Activated naive CD8-positive, alpha-beta T cell treated with anti-CD3 and anti-CD28 coated beads, Interleukin-2, amount 10 ng/mL, durations not matched to agents 7 days and 5 days (primary cell): ENCODE data around the gene TRIM67. TPM values are rescaled to one million over a fixed set of nuclear protein-coding genes. Genes with fewer than 3 reads are reported as not detected.

Experiments used
- ATAC-seq: fragments of 150-1000 bp; cut with Tn5 transposase; one replicate; pipeline ENCODE4 v1.10.0; 2021; ENCODE audit warnings: low read depth, moderate library complexity
- POLR2A ChIA-PET: fragments of 350-600 bp; sonication (Branson Sonifier 250); formaldehyde crosslinking; loops from one replicate; lab custom pipeline; 2021; ENCODE audit warnings: antibody characterized with exemption; lab: Charles Lee
- DNase-seq: peaks from one replicate; pipeline ENCODE4 v3.0.0; 2021
- H3K27ac Mint-ChIP-seq: one replicate; pipeline ENCODE4 v1.8.0; 2022; ENCODE audit warnings: mild to moderate bottlenecking, mixed read lengths
- H3K27me3 Mint-ChIP-seq: one replicate; pipeline ENCODE4 v1.8.0; 2022; ENCODE audit warnings: mild to moderate bottlenecking, moderate library complexity, mixed read lengths
- H3K36me3 Mint-ChIP-seq: one replicate; pipeline ENCODE4 v1.8.0; 2021; ENCODE audit warnings: mild to moderate bottlenecking, mixed read lengths
- H3K4me1 Mint-ChIP-seq: one replicate; pipeline ENCODE4 v1.8.0; 2021; ENCODE audit warnings: mixed read lengths
- H3K4me3 Mint-ChIP-seq: one replicate; pipeline ENCODE4 v1.8.0; 2022; ENCODE audit warnings: mild to moderate bottlenecking, moderate library complexity, mixed read lengths
- H3K9me3 Mint-ChIP-seq: one replicate; pipeline ENCODE4 v1.8.0; 2021; ENCODE audit warnings: mixed read lengths
- total RNA-seq, 2 experiments: library from RNA; stranded (reverse); gene quantifications; one replicate each; pipeline ENCODE4 v1.2.3, GENCODE V29; 2021

TRIM67 gene
- total RNA-seq, 2 experiments from 2014 or later = not detected

- POLR2A ChIA-PET = no interaction called here
- DNase-seq (no peak), ATAC-seq (no peak)
- H3K27me3 Mint-ChIP-seq = peaks cover 27% of the 10 kb centered on the region
- H3K36me3 Mint-ChIP-seq = no peaks in the 10 kb centered on the region
- no peak overlapping the region for H3K4me3 Mint-ChIP-seq
- no peaks in the 10 kb centered on the region for H3K4me1 Mint-ChIP-seq
- no peaks in the 10 kb centered on the region for H3K9me3 Mint-ChIP-seq
- no peak overlapping the region for H3K27ac Mint-ChIP-seq
These were observed 19.4 kb downstream of the TRIM67 start for GRCh38 chr1:231181271-231181670.

DNA sequence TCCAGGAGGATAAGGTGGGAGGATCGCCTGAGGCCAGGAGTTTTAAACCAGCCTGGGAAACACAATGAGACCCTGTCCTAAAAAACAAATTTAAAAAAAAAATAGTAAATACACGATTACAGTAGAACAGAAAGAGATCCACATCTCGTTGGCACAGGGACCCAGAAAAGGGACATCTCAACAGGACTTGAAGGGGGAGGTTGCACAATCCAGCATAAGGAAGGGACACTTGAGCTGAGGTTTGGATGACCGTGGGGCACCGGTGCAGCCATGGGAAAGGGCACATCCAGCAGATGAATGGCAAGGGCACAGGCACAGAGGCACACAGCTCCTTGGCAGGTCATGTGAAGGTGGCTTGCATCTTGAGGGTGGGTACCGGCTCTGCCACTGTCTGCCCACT, 20.5 kb downstream of the TRIM67 start:
- H3K4me3 Mint-ChIP-seq = no peak overlapping the region
- H3K27me3 Mint-ChIP-seq = peaks cover 29% of the 10 kb centered on the region
- POLR2A ChIA-PET = no interaction called here
- H3K9me3 Mint-ChIP-seq = no peaks in the 10 kb centered on the region
- no peak overlapping the region for H3K27ac Mint-ChIP-seq
- no peaks in the 10 kb centered on the region for H3K4me1 Mint-ChIP-seq
- ATAC-seq (no peak), DNase-seq (no peak)
- no peaks in the 10 kb centered on the region for H3K36me3 Mint-ChIP-seq

GRCh38 chr1:231183639-231184590, 22.1 kb downstream of the TRIM67 start:
- ATAC-seq = no peak
- POLR2A ChIA-PET = no interaction called here
- Mint-ChIP-seq H3K27me3 (peaks cover 32% of the 10 kb centered on the region), H3K9me3 (no peaks in the 10 kb centered on the region), H3K4me1 (no peaks in the 10 kb centered on the region), H3K36me3 (no peaks in the 10 kb centered on the region), H3K4me3 (no peak overlapping the region), H3K27ac (no peak overlapping the region)
- DNase-seq = no peak

DNA sequence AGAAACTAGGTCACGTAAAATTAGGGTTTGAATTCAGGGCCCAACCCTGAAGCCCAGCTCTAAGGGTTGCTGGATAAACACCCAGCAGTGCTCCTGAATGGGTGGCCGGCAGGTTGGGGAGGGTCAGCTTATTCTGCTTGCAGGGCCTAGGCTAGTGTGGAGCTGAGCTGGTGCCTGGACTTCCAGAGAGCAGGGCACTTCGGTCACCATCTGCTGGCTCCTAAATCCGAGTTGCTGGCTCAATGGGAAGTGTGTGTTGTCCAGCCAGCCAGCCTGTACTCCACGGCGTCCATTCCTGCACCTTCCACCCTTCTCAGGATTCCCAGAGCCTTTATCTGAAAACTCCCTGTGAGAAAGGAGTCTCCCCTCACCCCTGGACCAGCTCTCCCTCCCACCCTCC, 23.0 kb downstream of the TRIM67 start:
- Mint-ChIP-seq H3K4me1 (no peaks in the 10 kb centered on the region), H3K4me3 (no peak overlapping the region), H3K27ac (no peak overlapping the region), H3K27me3 (peaks cover 28% of the 10 kb centered on the region), H3K9me3 (no peaks in the 10 kb centered on the region), H3K36me3 (no peaks in the 10 kb centered on the region)
- no peak for DNase-seq
- ATAC-seq = no peak
- POLR2A ChIA-PET = no interaction called here

DNA sequence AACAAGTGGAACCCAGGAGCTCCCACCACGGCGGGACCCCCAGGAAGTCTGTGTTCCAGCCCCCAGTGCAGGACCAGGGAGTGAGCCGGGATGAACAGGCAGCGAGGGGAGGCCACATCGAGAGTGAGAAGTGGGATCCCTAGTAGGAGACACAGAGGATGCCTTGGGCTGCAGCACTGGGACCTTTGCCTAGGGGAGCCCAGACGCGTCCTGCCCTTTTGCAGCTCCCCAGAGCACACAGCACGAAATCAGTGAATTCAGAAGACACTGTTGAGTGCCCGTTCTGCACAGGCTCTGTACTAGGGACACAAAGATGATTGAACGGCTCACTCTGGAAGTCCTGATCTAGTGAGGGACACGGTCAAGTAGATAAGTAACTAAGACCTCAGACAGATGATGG, 23.5 kb downstream of the TRIM67 start:
- H3K4me3 Mint-ChIP-seq = no peak overlapping the region
- no peaks in the 10 kb centered on the region for H3K4me1 Mint-ChIP-seq
- POLR2A ChIA-PET = no interaction called here
- ATAC-seq (no peak), DNase-seq (no peak)
- peaks cover 26% of the 10 kb centered on the region for H3K27me3 Mint-ChIP-seq
- no peaks in the 10 kb centered on the region for H3K36me3 Mint-ChIP-seq
- H3K27ac Mint-ChIP-seq = no peak overlapping the region
- H3K9me3 Mint-ChIP-seq = no peaks in the 10 kb centered on the region

DNA sequence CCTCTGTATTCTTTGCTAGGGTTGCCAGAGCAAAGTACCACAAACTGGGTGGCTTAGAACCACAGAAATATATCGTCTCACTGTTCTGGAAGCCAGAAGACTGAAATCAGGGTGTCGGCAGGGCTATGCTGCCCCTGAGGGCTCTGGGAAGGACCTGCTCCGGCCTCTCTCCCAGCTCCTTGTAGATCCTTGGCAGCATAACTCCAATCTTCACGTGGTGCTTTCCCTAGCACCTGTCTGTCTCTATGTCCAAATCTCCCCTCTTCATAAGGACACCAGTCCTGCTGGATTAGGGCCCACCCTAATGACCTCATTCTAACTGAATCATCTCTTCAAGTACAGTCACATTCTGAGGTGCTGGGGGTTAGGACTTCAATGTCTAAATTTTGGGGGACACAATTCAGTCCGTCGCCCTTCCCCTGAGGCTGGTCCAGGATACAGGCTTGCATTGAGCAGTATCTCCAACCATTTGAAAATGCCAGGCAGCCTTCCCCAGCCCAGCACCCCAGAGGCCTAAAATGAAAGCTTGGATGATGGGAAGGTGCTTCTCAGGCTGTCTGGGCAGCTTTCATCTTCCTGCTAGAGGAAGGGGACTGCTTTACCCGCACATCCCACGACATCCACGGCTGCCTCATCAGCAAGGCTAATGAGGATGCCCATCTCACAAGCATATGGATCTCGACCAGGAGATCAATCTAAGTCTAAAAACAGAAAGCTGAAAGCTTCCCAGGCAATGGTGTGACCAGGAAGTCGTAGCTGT, 24.7 kb downstream of the TRIM67 start:
- POLR2A ChIA-PET = no interaction called here
- Mint-ChIP-seq H3K36me3 (no peaks in the 10 kb centered on the region), H3K9me3 (no peaks in the 10 kb centered on the region), H3K27ac (no peak overlapping the region), H3K4me3 (no peak overlapping the region), H3K4me1 (no peaks in the 10 kb centered on the region), H3K27me3 (peaks cover 24% of the 10 kb centered on the region)
- DNase-seq (no peak), ATAC-seq (no peak)

DNA sequence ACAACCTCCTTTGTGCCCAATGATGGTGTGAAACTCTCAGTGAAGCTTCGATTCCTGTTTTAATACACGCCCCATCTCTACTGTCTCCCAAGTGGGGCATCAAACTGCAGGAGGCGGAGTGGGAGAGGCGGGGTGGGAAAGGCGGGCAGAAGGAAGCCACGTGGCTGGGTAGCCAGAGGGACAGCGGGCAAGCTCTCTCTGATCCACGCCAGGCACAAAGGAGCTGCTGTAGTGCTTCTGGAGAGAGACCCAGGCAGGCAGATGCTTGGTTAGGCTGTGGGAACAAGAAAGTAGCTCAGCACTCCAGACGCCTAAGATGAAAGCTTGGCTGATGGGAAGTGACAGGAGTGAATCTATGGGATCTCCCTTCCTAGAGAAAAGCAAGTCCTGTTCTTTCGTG, 25.7 kb downstream of the TRIM67 start:
- ATAC-seq (no peak), DNase-seq (no peak)
- H3K4me1 Mint-ChIP-seq = no peaks in the 10 kb centered on the region
- peaks cover 15% of the 10 kb centered on the region for H3K27me3 Mint-ChIP-seq
- no peaks in the 10 kb centered on the region for H3K9me3 Mint-ChIP-seq
- POLR2A ChIA-PET = no interaction called here
- H3K27ac Mint-ChIP-seq = no peak overlapping the region
- H3K36me3 Mint-ChIP-seq = no peaks in the 10 kb centered on the region
- H3K4me3 Mint-ChIP-seq = no peak overlapping the region

GRCh38 chr1:231188072-231188471, 26.2 kb downstream of the TRIM67 start:
- ATAC-seq (no peak), DNase-seq (no peak)
- H3K9me3 Mint-ChIP-seq = no peaks in the 10 kb centered on the region
- peaks cover 15% of the 10 kb centered on the region for H3K27me3 Mint-ChIP-seq
- POLR2A ChIA-PET = no interaction called here
- H3K4me1 Mint-ChIP-seq = no peaks in the 10 kb centered on the region
- H3K36me3 Mint-ChIP-seq = no peaks in the 10 kb centered on the region
- H3K27ac Mint-ChIP-seq = no peak overlapping the region
- no peak overlapping the region for H3K4me3 Mint-ChIP-seq

DNA sequence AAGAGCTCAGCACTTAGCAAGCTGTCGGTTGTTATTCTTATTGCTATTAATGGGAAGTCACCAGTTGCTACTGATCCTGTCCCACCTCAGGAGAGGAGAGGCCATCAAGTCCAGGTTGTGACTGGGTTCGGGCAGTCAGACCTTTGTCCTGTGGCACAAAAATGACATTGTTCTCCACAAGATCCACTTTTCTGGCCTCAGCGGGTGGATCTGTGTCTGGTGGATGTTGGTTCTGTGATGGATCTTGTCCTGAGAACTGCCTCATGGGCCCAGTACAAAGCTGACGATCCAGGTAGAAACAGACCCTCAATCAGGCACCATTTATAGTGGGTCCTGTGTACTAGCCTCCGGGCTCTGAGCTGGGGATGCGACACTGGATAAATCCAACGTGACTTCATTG, 26.9 kb downstream of the TRIM67 start:
- POLR2A ChIA-PET = no interaction called here
- Mint-ChIP-seq H3K27ac (no peak overlapping the region), H3K9me3 (no peaks in the 10 kb centered on the region), H3K27me3 (peaks cover 11% of the 10 kb centered on the region), H3K36me3 (no peaks in the 10 kb centered on the region), H3K4me1 (no peaks in the 10 kb centered on the region), H3K4me3 (no peak overlapping the region)
- DNase-seq (no peak), ATAC-seq (no peak)

DNA sequence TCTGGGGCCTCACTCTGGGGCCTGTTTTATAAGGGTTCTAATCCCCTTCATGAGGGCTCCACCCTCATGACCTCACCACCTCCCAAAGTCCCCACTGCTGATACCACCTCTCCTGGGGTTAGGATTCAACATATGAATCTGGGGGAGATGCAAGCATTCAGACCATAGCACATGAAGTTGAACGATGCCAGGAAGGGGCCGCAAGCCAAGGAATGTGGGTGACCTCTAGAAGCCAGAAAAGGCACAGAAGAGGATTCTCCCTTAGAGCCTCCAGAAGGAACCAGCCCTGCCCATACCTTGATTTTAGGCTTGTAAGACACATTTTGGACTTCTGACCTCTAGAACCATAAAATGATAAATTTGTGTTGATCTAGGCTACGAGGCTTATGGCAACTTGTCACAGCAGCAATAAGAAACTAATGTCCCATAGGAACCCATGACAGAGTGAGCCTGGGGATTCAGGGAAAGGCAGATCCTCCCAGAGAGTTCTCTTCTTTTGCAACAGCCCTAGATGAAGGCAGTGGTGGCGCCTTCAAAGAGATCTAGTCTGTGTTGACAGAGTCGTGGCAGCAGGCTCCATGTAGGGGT, 27.9 kb downstream of the TRIM67 start:
- H3K27ac Mint-ChIP-seq = no peak overlapping the region
- H3K36me3 Mint-ChIP-seq = no peaks in the 10 kb centered on the region
- H3K9me3 Mint-ChIP-seq = no peaks in the 10 kb centered on the region
- POLR2A ChIA-PET = no interaction called here
- ATAC-seq (no peak), DNase-seq (no peak)
- no peak overlapping the region for H3K4me3 Mint-ChIP-seq
- H3K27me3 Mint-ChIP-seq = peaks cover 11% of the 10 kb centered on the region
- H3K4me1 Mint-ChIP-seq = no peaks in the 10 kb centered on the region

GRCh38 chr1:231190456-231190855, 28.6 kb downstream of the TRIM67 start:
- Mint-ChIP-seq H3K27me3 (peaks cover 11% of the 10 kb centered on the region), H3K36me3 (no peaks in the 10 kb centered on the region), H3K4me3 (no peak overlapping the region), H3K4me1 (no peaks in the 10 kb centered on the region), H3K9me3 (no peaks in the 10 kb centered on the region), H3K27ac (no peak overlapping the region)
- POLR2A ChIA-PET = no interaction called here
- DNase-seq = no peak
- ATAC-seq = no peak

DNA sequence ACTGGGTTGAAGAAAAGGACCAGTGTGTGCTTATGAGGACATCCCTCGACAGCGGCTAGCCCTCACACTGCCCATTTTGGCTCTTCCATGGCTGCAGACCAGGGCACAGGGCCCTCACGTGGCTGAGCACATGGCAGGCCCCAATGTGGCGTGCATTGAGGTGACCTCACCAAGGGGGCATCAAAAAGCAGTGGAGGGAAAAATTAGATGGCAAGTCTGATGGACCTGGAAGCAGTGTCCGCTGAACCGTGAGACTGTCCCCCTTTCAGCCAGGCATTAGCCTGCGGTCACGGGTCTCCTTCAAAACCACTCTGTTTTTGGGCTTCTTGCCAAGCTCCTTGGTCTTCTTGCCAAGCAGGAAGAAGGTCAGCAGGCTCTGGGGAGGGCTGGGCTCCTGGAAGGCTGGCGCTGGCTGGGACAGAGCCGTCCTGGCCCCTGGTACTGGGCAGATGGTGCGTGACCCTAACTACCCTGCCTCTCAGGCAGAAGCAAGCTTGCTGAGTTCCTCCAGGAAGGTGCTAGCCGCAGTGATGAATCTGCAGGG, 30.8 kb downstream of the TRIM67 start:
- Mint-ChIP-seq H3K9me3 (no peaks in the 10 kb centered on the region), H3K4me3 (no peak overlapping the region), H3K4me1 (no peaks in the 10 kb centered on the region), H3K27ac (no peak overlapping the region), H3K36me3 (no peaks in the 10 kb centered on the region), H3K27me3 (peaks cover 10% of the 10 kb centered on the region)
- POLR2A ChIA-PET = no interaction called here
- DNase-seq (no peak), ATAC-seq (no peak)

DNA sequence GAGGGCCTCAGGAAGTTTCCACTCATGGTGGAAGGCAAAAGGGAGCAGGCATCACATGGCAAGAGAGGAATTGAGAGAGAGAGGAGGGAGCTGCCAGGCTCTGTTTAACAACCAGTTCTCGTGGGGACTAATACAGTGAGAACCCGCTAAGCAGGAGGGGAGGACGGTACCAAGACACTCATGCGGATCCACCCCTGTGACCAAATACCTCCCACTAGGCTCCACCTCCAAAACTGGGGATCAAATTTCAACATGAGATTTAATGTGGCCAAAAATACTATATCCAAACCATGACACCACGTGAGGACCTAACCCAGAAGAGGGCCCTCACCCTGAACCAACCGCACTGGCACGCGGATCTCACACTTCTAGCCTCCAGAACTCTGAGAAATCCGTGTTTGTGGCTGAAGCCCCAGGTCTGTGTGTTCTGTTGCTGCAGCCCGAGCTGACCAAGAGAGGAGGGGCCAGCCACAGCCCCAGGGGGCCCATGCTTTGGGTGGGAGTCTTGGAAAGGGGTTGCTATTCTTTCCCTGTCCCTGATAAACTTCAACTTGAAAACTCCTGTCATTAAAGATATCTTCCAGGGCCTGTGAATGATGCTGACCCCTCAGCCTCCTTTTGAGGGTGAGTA, 32.0 kb downstream of the TRIM67 start:
- ATAC-seq = no peak
- POLR2A ChIA-PET = no interaction called here
- peaks cover 4% of the 10 kb centered on the region for H3K27me3 Mint-ChIP-seq
- H3K4me1 Mint-ChIP-seq = no peaks in the 10 kb centered on the region
- no peak overlapping the region for H3K4me3 Mint-ChIP-seq
- no peaks in the 10 kb centered on the region for H3K36me3 Mint-ChIP-seq
- no peak for DNase-seq
- no peaks in the 10 kb centered on the region for H3K9me3 Mint-ChIP-seq
- no peak overlapping the region for H3K27ac Mint-ChIP-seq
